IMR-90 (cell line): ENCODE data around the gene ERP44. TPM values are rescaled to one million over a fixed set of nuclear protein-coding genes. Genes with fewer than 3 reads are reported as not detected.

ENCODE experiments used
- ATAC-seq: fragments of 200-7000 bp; cut with Tn5 transposase; 2 replicates; pipeline ENCODE4 v1.9.1; 2020; ENCODE audit warnings: low read depth, mild to moderate bottlenecking, moderate library complexity
- BruUV-seq: library from RNA; stranded (reverse); fragments of 400-500 nt; replicated peaks from 2 replicates; lab custom pipeline; 2021; lab: Mats Ljungman, UMichigan
- CTCF ChIA-PET: fragments of 300-600 bp; formaldehyde crosslinking; extraction: SDS; loops from one replicate; lab custom pipeline; 2021; ENCODE audit warnings: antibody characterized with exemption; lab: Yijun Ruan, JAX
- POLR2A ChIA-PET: fragments of 300-600 bp; sonication (Branson Sonifier 250); formaldehyde crosslinking; loops from one replicate; lab custom pipeline; 2022; ENCODE audit warnings: antibody characterized with exemption; ENCODE audit not compliant: unreplicated experiment; lab: Charles Lee
- DNase-seq: peaks from one replicate; pipeline ENCODE4 v3.0.0; 2013
- H2AFZ ChIP-seq: replicated peaks from 2 replicates; pipeline ENCODE3; 2013; ENCODE audit warnings: low read length, mild to moderate bottlenecking; ENCODE audit not compliant: poor library complexity
- H2AK5ac ChIP-seq: 2 replicates; pipeline ENCODE4 v1.6.1; 2013; ENCODE audit warnings: low read depth, low read length, inconsistent platforms
- H2AK9ac ChIP-seq: replicated peaks from 2 replicates; pipeline ENCODE3; 2013; ENCODE audit warnings: mild to moderate bottlenecking, low read depth, low read length, moderate library complexity; ENCODE audit not compliant: poor library complexity
- H2BK120ac ChIP-seq: 2 replicates; pipeline ENCODE4 v1.6.1; 2013; ENCODE audit warnings: low read depth, low read length, inconsistent platforms
- H2BK15ac ChIP-seq: 3 replicates; pipeline ENCODE4 v1.6.1; 2013; ENCODE audit warnings: low read depth, low read length, inconsistent platforms
- H2BK20ac ChIP-seq: 2 replicates; pipeline ENCODE4 v1.6.1; 2013; ENCODE audit warnings: low read depth, mild to moderate bottlenecking, inconsistent platforms, low read length, moderate library complexity
- H2BK5ac ChIP-seq: 2 replicates; pipeline ENCODE4 v1.6.1; 2013; ENCODE audit warnings: mild to moderate bottlenecking, low read depth, low read length, inconsistent platforms; ENCODE audit not compliant: poor library complexity, severe bottlenecking
- H3K14ac ChIP-seq: replicated peaks from 2 replicates; pipeline ENCODE4 v1.6.1; 2013; ENCODE audit warnings: low read depth, low read length, inconsistent platforms
- H3K18ac ChIP-seq: 2 replicates; pipeline ENCODE4 v1.6.1; 2013; ENCODE audit warnings: low read depth, low read length, control low read depth
- H3K23ac ChIP-seq: 2 replicates; pipeline ENCODE4 v1.6.1; 2013; ENCODE audit warnings: low read depth, low read length, inconsistent platforms
- H3K27ac ChIP-seq: 2 replicates; pipeline ENCODE4 v1.5.1; 2013; ENCODE audit warnings: mild to moderate bottlenecking, control low read depth, low read length; ENCODE audit not compliant: insufficient read depth
- H3K27me3 ChIP-seq: 2 replicates; pipeline ENCODE4 v1.6.1; 2013; ENCODE audit warnings: low read length; ENCODE audit not compliant: control insufficient read depth, insufficient read depth
- H3K36me3 ChIP-seq: 2 replicates; pipeline ENCODE4 v1.6.1; 2013; ENCODE audit warnings: low read length, mixed read lengths; ENCODE audit not compliant: control insufficient read depth, insufficient read depth
- H3K4ac ChIP-seq: 2 replicates; pipeline ENCODE4 v1.6.1; 2013; ENCODE audit warnings: low read depth, low read length, inconsistent platforms
- H3K4me1 ChIP-seq: 2 replicates; pipeline ENCODE4 v1.6.1; 2013; ENCODE audit warnings: low read length, mixed read lengths; ENCODE audit not compliant: control insufficient read depth, insufficient read depth
- H3K4me2 ChIP-seq: 2 replicates; pipeline ENCODE4 v1.6.1; 2013; ENCODE audit warnings: low read depth, mild to moderate bottlenecking, control low read depth, low read length, moderate library complexity
- H3K4me3 ChIP-seq: 2 replicates; pipeline ENCODE4 v1.5.1; 2013; ENCODE audit warnings: low read depth, mild to moderate bottlenecking, control low read depth, low read length, moderate library complexity; ENCODE audit not compliant: insufficient read depth
- H3K56ac ChIP-seq: 2 replicates; pipeline ENCODE4 v1.6.1; 2013; ENCODE audit warnings: low read length, inconsistent platforms; ENCODE audit not compliant: insufficient read depth; ENCODE audit errors: extremely low read depth
- H3K79me1 ChIP-seq, 2 experiments: 2 replicates each; pipeline ENCODE4 v1.6.1; 2013; ENCODE audit warnings: low read length in 2 of 2, inconsistent platforms in 1 of 2, low read depth in 1 of 2
- H3K9ac ChIP-seq: 2 replicates; pipeline ENCODE4 v1.6.1; 2013; ENCODE audit warnings: low read depth, low read length, control low read depth
- H3K9me1 ChIP-seq: 2 replicates; pipeline ENCODE4 v1.6.1; 2013; ENCODE audit warnings: low read length, inconsistent platforms; ENCODE audit not compliant: insufficient read depth
- H3K9me3 ChIP-seq: 2 replicates; pipeline ENCODE4 v1.6.1; 2013; ENCODE audit warnings: low read length; ENCODE audit not compliant: control insufficient read depth, insufficient read depth
- H4K20me1 ChIP-seq: 2 replicates; pipeline ENCODE4 v1.6.1; 2013; ENCODE audit warnings: low read length, inconsistent platforms; ENCODE audit not compliant: insufficient read depth
- H4K5ac ChIP-seq: 2 replicates; pipeline ENCODE4 v1.6.1; 2013; ENCODE audit warnings: mild to moderate bottlenecking, low read depth, low read length, control low read depth
- H4K8ac ChIP-seq, 2 experiments: 2 replicates each; pipeline ENCODE4 v1.6.1; 2013; ENCODE audit warnings: low read depth in 2 of 2, low read length in 2 of 2, control low read depth in 1 of 2, inconsistent platforms in 1 of 2
- H4K91ac ChIP-seq: 2 replicates; pipeline ENCODE4 v1.6.1; 2013; ENCODE audit warnings: low read depth, low read length, inconsistent platforms; ENCODE audit not compliant: insufficient read depth
- MAFK ChIP-seq: IDR thresholded peaks from 2 replicates; pipeline ENCODE4 v1.6.1; 2012; ENCODE audit warnings: low read depth, low read length, improper control_type of control experiment
- dilution Hi-C: fragments of 300-500 bp; cut with HindIII; formaldehyde crosslinking; loops from one replicate; pipeline ENCODE4 v1.14.3; 2018; ENCODE audit warnings: low sequenced_read_pairs; ENCODE audit not compliant: unreplicated experiment
- in situ Hi-C: fragments of 300-500 bp; cut with MboI; formaldehyde crosslinking; loops from 3 replicates; pipeline ENCODE4 v1.14.3; 2019; ENCODE audit warnings: low sequenced_read_pairs, inconsistent platforms, mixed read lengths
- intact Hi-C: fragments of 100-400 bp; cut with micrococcal nuclease; formaldehyde crosslinking; loops from 2 replicates; pipeline ENCODE4 v1.10.0; 2022
- polyA plus RNA-seq, 3 experiments: library from polyadenylated mRNA; depleted of rRNA; stranded (reverse); fragments of >200 nt; gene quantifications; 2 replicates each; pipeline ENCODE4 v1.2.3, GENCODE V29; 2012; ENCODE audit warnings: low replicate concordance in 1 of 3
- total RNA-seq: library from RNA; depleted of rRNA; stranded (reverse); fragments of >200 nt; gene quantifications from 2 replicates; pipeline ENCODE4 v1.2.3, GENCODE V29; 2012
- TF ChIP-seq, protein P1 (sequence below): conservative IDR thresholded peaks from 2 replicates; pipeline ENCODE4 v1.5.1; 2012; ENCODE audit warnings: mild to moderate bottlenecking, low read depth, low read length, improper control_type of control experiment

The ERP44 gene
- total and polyA plus RNA-seq, 2 of the 4 experiments (the other 2 are of a cell fraction), result 9.1 to 13.5 TPM

DNA sequence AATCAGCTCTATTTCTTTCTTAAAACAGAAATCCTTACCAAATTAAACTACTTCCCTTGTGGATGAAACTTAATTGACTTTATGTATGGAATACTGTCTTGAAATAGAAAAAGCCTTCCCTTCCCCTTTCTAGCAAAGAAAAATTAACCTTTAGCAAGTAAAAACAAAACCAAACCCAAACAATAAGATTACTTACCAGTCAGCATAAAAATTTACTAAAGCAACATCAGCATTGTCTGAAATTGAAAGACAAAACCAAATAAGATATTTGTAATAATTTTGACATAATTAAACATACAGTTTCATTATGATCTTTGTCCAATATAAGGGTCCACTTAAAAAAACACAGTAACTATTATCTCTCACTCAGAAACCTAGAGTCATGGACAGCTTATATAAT, 41.2 kb downstream of the ERP44 start:
- CTCF ChIA-PET, result no interaction called here
- no TSS peak for BruUV-seq

More for the DNA sequence above, 41.2 kb downstream of the ERP44 start:
- no peaks in the 10 kb centered on the region for H3K9me3 ChIP-seq
- H3K36me3 ChIP-seq, result peaks cover 5% of the 10 kb centered on the region
- peaks cover 7 to 28% of the 10 kb centered on the region in 2 experiments for H3K79me1 ChIP-seq
- H4K20me1 ChIP-seq, result peaks cover 1% of the 10 kb centered on the region; the same call in 1 of the 2 replicates
- no peak overlapping the region for H3K18ac ChIP-seq
- no peak overlapping the region for H4K8ac ChIP-seq
- DNase-seq (no peak), ATAC-seq (no peak)
- H4K5ac ChIP-seq, result no peak overlapping the region
- no peak overlapping the region for H3K23ac ChIP-seq
- H2BK20ac ChIP-seq, result no peak overlapping the region
- TF ChIP-seq, protein P1, sequence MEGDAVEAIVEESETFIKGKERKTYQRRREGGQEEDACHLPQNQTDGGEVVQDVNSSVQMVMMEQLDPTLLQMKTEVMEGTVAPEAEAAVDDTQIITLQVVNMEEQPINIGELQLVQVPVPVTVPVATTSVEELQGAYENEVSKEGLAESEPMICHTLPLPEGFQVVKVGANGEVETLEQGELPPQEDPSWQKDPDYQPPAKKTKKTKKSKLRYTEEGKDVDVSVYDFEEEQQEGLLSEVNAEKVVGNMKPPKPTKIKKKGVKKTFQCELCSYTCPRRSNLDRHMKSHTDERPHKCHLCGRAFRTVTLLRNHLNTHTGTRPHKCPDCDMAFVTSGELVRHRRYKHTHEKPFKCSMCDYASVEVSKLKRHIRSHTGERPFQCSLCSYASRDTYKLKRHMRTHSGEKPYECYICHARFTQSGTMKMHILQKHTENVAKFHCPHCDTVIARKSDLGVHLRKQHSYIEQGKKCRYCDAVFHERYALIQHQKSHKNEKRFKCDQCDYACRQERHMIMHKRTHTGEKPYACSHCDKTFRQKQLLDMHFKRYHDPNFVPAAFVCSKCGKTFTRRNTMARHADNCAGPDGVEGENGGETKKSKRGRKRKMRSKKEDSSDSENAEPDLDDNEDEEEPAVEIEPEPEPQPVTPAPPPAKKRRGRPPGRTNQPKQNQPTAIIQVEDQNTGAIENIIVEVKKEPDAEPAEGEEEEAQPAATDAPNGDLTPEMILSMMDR, result no peak
- peak; percentile 48 for TF ChIP-seq MAFK
- H3K4me1 ChIP-seq, result no peaks in the 10 kb centered on the region
- H2BK120ac ChIP-seq, result no peak overlapping the region
- no peak overlapping the region for H3K56ac ChIP-seq
- no peak overlapping the region for H2BK5ac ChIP-seq
- no peaks in the 10 kb centered on the region; the same call in 1 of the 2 replicates for H3K9me1 ChIP-seq
- no peaks in the 10 kb centered on the region for H3K27me3 ChIP-seq
- dilution Hi-C loops, result no loop called here
- no peak overlapping the region for H2BK15ac ChIP-seq
- intact Hi-C loops, result no loop called here
- POLR2A ChIA-PET, result no interaction called here
- no peak overlapping the region for H3K27ac ChIP-seq
- H3K4ac ChIP-seq, result no peak overlapping the region
- in situ Hi-C loops, result no loop called here
- no peak overlapping the region for H2AFZ ChIP-seq
- no peak overlapping the region for H3K9ac ChIP-seq
- H2AK5ac ChIP-seq, result no peak overlapping the region
- H3K14ac ChIP-seq, result no peak overlapping the region
- no peak overlapping the region for H3K4me2 ChIP-seq
- H4K91ac ChIP-seq, result no peak overlapping the region
- H2AK9ac ChIP-seq, result no peak overlapping the region
- H3K4me3 ChIP-seq, result no peak overlapping the region
